Prostate gland (tissue), 2 donors: ENCODE results near the gene PARP15.

Source experiments
- POLR2A ChIP-seq: fragments of 450-650 bp; IDR thresholded peaks from one replicate; pipeline ENCODE4 v1.6.1; 2016; ENCODE audit warnings: antibody characterized with exemption, mild to moderate bottlenecking
- POLR2AphosphoS5 ChIP-seq: sonication (generic); formaldehyde crosslinking; IDR thresholded peaks from one replicate; pipeline ENCODE4 v1.6.1; 2017; ENCODE audit warnings: antibody characterized with exemption
- TF ChIP-seq, protein P1 (sequence below), 4 experiments: fragments of 200-600 bp in 2 of 4; fragments of 450-650 bp in 2 of 4; sonication (generic) in 2 of 4; IDR thresholded peaks; 1 replicate in 3 of 4; 2 replicates in 1 of 4; pipeline ENCODE4 v1.5.1; 2016 to 2019; ENCODE audit warnings: antibody characterized with exemption in 4 of 4, mild to moderate bottlenecking in 2 of 4, moderate library complexity in 2 of 4

DNA sequence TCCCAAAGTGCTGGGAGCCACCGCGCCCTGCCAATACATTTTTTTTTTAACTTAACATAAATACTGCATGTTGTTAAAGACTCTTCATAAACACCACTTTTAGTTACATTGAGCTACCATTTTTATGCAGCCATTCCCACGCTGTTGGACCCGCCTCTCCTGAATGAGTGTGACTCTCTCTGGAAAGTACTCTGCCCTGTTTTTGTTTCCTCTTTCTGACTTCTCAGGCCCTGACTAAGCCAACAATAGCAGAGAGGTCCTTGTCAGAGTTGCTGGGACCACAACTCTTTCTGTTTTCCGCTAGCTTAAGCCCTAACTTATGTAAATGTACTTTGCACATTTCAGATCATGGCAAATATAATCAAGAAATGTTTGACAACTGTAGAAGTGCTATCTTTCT, 35.2 kb downstream of the PARP15 start:
- TF ChIP-seq POLR2A (no peak), POLR2AphosphoS5 (no peak)
- TF ChIP-seq, protein P1, sequence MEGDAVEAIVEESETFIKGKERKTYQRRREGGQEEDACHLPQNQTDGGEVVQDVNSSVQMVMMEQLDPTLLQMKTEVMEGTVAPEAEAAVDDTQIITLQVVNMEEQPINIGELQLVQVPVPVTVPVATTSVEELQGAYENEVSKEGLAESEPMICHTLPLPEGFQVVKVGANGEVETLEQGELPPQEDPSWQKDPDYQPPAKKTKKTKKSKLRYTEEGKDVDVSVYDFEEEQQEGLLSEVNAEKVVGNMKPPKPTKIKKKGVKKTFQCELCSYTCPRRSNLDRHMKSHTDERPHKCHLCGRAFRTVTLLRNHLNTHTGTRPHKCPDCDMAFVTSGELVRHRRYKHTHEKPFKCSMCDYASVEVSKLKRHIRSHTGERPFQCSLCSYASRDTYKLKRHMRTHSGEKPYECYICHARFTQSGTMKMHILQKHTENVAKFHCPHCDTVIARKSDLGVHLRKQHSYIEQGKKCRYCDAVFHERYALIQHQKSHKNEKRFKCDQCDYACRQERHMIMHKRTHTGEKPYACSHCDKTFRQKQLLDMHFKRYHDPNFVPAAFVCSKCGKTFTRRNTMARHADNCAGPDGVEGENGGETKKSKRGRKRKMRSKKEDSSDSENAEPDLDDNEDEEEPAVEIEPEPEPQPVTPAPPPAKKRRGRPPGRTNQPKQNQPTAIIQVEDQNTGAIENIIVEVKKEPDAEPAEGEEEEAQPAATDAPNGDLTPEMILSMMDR (IDR thresholded peaks at IDR 0.05): no peak
